HUES64 (cell line): ENCODE results near the gene MIA2.
"Not testable (repeated sequence)": the region's sequence is repeated elsewhere in the genome, so short reads cannot be mapped to it uniquely, and the experiment has no call there.

Experiments used
- H3K27ac ChIP-seq: 2 replicates; pipeline ENCODE4 v1.7.0; 2013; ENCODE audit warnings: low read depth, low read length, inconsistent platforms
- H3K27me3 ChIP-seq: 2 replicates; pipeline ENCODE4 v1.6.1; 2013; ENCODE audit warnings: mild to moderate bottlenecking, low read length; ENCODE audit not compliant: insufficient read depth
- H3K36me3 ChIP-seq: 2 replicates; pipeline ENCODE4 v1.6.1; 2013; ENCODE audit warnings: mild to moderate bottlenecking, low read length; ENCODE audit not compliant: insufficient read depth
- H3K4me1 ChIP-seq: 2 replicates; pipeline ENCODE4 v1.6.1; 2013; ENCODE audit warnings: mild to moderate bottlenecking, low read length, moderate library complexity; ENCODE audit not compliant: insufficient read depth
- H3K4me3 ChIP-seq: 2 replicates; pipeline ENCODE4 v1.5.1; 2013; ENCODE audit warnings: mild to moderate bottlenecking, low read length, moderate library complexity
- H3K9ac ChIP-seq: 2 replicates; pipeline ENCODE4 v1.6.1; 2013; ENCODE audit warnings: mild to moderate bottlenecking, low read depth, low read length
- H3K9me3 ChIP-seq: 2 replicates; pipeline ENCODE4 v1.6.1; 2013; ENCODE audit warnings: low read depth, low read length; ENCODE audit not compliant: insufficient read depth
- WGBS: fragments of 150-250, 120-280 bp; methylation state at CpG from one replicate; pipeline ENCODE4 v1.1.7; 2013; ENCODE audit warnings: missing lambda C conversion rate; 5-methylcytosine and 5-hydroxymethylcytosine counted together

Gene MIA2

DNA sequence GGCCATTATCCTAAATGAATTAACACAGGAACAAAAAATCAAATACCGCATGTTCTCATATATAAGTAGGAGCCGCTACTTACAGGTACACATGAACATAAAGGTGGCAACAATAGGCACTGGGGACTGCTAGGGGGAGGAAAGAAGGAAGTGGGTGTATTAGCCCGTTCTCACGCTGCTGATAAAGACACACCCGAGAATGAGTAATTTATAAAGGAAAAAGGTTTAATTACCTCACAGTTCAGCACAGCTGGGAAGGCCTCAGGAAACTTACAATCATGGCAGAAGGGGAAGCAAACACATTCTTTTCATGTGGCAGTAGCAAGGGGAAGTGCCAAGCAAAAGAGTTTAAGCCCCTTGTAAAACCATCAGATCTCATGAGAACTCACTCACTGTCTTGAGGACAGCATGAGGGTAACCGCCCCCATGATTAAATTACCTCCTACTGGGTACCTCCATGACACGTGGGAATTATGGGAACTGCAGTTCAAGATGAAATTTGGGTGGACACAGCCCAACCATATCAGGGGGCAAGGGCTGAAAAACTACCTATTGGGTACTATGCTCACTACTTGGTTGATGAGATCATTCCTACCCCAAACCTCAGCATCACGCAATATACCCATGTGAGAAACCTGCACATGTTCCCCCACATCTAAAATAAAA, 16.4 kb upstream of the MIA2 start:
- Histone ChIP-seq H3K36me3 (no peaks in the 10 kb centered on the region), H3K4me3 (no peak overlapping the region), H3K4me1 (no peaks in the 10 kb centered on the region), H3K27ac (no peak overlapping the region), H3K27me3 (no peaks in the 10 kb centered on the region), H3K9me3 (no peaks in the 10 kb centered on the region), H3K9ac (no peak overlapping the region)
- WGBS = 87% methylated on average over 8 of the region's 8 CpGs

DNA sequence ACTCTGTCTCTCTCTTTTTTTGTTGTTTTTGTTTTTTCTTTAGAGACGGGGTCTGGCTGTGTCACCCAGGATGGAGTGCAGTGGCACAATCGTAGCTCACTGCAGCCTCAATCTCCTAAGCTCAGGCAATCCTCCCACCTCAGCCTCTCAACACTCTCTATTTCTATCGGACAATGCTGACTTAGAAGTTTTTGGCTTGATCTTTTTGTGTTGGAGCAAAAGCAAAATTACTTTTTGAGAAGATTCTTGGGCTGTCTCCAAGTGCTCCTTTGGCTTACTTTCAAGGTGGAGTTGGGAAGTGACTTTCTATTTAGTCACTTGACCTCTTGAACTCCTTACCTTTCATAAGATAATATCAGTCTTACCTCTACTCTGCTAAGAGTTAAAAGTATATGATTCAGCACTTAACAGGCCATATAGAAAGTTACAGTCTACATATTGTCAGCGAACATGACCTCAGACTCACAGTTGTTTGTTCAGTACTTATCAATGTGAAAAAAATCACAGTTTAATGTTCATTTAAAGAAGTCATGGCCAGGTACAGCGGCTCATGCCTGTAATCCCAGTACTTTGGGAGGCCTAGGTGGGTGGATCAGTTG, 15.4 kb upstream of the MIA2 start:
- Histone ChIP-seq H3K9ac (no peak overlapping the region), H3K27ac (no peak overlapping the region), H3K27me3 (no peaks in the 10 kb centered on the region), H3K4me3 (no peak overlapping the region), H3K9me3 (no peaks in the 10 kb centered on the region), H3K36me3 (no peaks in the 10 kb centered on the region), H3K4me1 (no peaks in the 10 kb centered on the region)
- 74% methylated on average over 5 of the region's 5 CpGs for WGBS

DNA sequence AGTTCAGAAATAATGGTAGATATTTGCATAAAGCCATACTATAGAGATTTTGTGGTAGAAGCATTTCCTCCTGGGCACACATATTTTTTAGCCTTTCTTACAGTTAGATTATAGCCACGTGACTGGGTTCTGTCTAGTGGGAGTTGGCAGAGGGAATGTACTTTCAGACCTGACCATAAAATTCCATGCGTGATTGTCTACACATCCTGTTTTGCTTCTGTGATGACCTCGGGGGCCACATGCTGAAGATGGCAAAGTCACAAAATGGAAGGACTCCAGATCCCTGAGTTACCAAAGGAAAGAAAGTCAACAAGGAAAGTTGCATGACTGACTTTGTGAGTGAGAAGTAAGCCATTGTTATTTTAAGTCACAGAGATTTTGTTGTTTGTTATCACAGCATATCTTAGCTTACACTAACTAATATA, 14.6 kb upstream of the MIA2 start:
- Histone ChIP-seq H3K9me3 (no peaks in the 10 kb centered on the region), H3K4me3 (no peak overlapping the region), H3K27ac (no peak overlapping the region), H3K36me3 (no peaks in the 10 kb centered on the region), H3K4me1 (no peaks in the 10 kb centered on the region), H3K27me3 (no peaks in the 10 kb centered on the region), H3K9ac (no peak overlapping the region)
- 97% methylated on average over 3 of the region's 3 CpGs for WGBS

DNA sequence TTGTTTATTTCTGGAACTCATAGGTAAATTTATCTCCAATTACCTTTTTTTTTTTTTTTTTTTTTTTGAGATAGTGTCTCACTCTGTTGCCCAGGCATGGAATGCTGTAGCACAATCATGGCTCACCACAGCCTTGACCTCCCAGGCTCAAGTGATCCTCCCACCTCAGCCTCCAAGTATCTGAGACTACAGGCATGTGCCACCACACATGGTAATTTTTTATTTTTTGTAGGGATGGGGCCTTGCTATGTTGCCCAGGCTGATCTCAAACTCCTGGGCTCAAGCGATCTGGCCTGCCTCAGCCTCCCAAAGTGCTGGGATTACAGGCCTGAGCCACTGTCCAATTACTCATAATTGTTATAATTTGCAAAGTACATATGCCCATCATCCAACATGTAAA, 13.2 kb upstream of the MIA2 start:
- H3K27me3 ChIP-seq, H3K27ac ChIP-seq, H3K9ac ChIP-seq, H3K9me3 ChIP-seq, H3K4me3 ChIP-seq, H3K4me1 ChIP-seq, H3K36me3 ChIP-seq: not testable (repeated sequence)
- WGBS = 95% methylated on average over 1 of the region's 1 CpG

DNA sequence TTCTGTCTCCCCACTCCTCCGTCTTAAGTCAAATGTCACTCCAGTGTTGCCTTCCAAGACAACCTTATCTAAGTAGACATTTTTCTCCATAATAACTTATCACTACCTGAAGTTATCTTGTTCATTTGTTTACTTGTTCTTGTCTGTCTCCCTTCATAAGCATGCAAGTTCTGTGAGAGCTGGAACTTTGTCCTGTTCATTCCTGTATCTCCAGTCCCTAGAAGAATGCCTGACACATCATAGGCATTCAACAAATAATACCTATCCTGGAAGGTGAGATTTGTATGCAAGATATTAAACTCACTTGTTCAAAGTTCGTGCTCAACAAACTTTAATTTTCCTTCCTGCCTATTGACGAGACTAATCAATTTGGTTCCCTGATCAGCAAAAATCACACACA, 5.7 kb upstream of the MIA2 start:
- Histone ChIP-seq H3K27ac (no peak overlapping the region), H3K36me3 (no peaks in the 10 kb centered on the region), H3K9ac (no peak overlapping the region), H3K4me1 (no peaks in the 10 kb centered on the region), H3K4me3 (no peak overlapping the region), H3K9me3 (no peaks in the 10 kb centered on the region), H3K27me3 (no peaks in the 10 kb centered on the region)
- WGBS = 94% methylated on average over 3 of the region's 3 CpGs

DNA sequence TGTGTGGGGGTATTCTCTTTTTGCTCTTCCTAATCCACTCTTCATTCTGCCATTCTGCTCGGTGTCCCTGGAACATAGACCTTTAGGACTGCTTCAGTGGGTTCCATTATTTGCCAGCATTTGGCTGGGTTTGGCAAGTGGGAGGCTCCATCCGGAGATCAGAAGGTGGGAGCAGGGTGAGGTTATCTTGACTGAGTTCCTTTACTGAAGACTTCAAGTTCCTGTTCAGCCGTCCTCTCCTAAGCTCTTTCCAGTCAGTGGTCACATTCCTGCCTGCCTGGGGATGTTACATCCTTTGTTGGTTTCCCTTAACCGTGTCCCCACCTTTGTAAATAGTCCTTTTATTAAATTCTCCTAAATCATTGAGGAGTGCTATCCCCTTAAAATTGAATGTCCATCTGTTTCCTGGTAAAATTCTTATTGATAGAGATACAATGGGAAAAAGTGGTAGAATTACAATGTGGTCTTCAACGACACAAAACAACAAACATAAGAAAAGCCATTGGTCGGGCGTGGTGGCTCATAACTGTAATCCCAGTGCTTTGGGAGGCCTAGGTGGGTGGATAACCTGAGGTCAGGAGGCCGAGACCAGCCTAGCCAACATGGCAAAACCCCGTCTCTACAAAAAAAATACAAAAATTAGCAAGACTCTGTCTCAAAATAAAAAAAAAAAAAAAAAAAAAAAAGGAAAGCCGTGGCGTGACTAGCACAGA, 5.0 kb upstream of the MIA2 start:
- Histone ChIP-seq H3K27me3 (no peaks in the 10 kb centered on the region), H3K4me3 (no peak overlapping the region), H3K9me3 (no peaks in the 10 kb centered on the region), H3K27ac (no peak overlapping the region), H3K4me1 (no peaks in the 10 kb centered on the region), H3K36me3 (no peaks in the 10 kb centered on the region), H3K9ac (no peak overlapping the region)
- 93% methylated on average over 9 of the region's 11 CpGs for WGBS

DNA sequence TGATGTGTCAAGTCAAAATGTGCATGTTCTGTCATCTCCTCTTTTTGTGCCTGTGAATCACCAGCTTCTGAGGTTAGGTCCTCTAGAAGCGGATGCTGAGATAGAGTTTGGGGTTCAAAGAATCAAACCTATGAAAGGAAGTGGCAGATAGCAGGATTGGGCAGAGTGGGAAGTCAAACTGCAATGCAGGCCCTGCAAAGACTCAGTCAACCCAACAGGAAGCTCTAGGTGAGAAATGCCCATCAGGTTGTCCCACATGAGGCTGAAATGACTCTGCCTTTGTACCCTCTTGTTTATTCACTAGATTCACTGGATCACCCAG, 4.5 kb upstream of the MIA2 start:
- Histone ChIP-seq H3K36me3 (no peaks in the 10 kb centered on the region), H3K4me1 (no peaks in the 10 kb centered on the region), H3K4me3 (no peak overlapping the region), H3K9me3 (no peaks in the 10 kb centered on the region), H3K9ac (no peak overlapping the region), H3K27ac (no peak overlapping the region), H3K27me3 (no peaks in the 10 kb centered on the region)
- WGBS = 93% methylated on average over 1 of the region's 1 CpG

DNA sequence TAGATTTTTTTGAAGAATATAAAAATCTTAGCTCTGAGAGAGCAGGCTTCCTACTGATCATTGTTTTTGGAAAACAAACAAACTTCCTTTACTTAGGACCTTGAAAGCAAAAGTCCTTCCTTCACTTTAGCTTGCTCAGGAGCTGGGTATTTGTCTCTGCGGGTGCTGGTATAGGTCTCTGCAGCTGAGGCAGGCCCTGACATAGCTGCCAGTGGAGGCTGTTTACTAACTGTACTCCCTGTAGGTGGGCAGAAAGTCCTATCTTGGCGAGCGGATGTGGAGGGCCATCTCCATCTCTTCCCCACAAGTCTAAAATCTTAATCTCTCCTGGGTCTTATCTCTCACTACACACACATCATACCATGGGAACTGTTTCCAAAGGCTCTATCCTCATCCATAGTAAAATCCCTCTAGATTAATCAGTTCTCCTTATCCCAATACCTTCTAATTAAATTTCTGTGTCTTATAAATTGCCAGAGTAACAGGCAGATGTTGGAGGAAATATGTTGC, 4.1 kb upstream of the MIA2 start:
- WGBS = 86% methylated on average over 3 of the region's 3 CpGs
- Histone ChIP-seq H3K27ac (no peak overlapping the region), H3K4me3 (no peak overlapping the region), H3K36me3 (no peaks in the 10 kb centered on the region), H3K27me3 (no peaks in the 10 kb centered on the region), H3K9ac (no peak overlapping the region), H3K9me3 (no peaks in the 10 kb centered on the region), H3K4me1 (no peaks in the 10 kb centered on the region)

DNA sequence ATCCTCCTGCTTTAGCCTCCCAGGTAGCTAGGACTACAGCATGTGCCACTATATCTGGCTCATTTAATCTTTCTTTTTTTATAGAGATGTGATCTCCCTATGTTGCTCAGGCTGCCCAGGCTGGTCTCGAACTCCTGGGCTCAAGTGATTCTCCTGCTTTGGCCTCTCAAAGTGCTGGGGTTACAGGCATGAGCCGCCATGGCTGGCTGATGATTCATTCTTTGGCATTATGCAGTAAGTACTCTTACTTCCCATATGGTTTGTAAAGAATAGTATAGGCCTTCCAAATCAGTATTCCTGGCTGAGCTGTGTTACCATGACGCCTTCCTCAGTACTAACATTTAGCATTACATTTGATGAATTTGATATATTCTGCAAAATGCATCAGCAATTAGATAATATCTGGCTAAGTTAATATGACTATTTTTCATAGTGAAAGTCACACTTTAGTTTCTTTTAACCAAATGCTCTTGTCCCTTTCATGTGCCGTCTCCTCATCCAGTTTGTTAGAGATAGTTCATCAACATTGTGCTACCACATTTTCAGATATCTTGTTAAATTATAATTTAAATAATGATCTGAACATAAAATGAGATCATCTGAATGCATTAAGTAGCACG, 3.2 kb upstream of the MIA2 start:
- H3K36me3 ChIP-seq = no peaks in the 10 kb centered on the region
- H3K4me3 ChIP-seq = no peak overlapping the region
- no peaks in the 10 kb centered on the region for H3K4me1 ChIP-seq
- 93% methylated on average over 4 of the region's 5 CpGs for WGBS
- no peaks in the 10 kb centered on the region for H3K9me3 ChIP-seq
- H3K27me3 ChIP-seq = no peaks in the 10 kb centered on the region
- H3K27ac ChIP-seq = no peak overlapping the region
- H3K9ac ChIP-seq = no peak overlapping the region

DNA sequence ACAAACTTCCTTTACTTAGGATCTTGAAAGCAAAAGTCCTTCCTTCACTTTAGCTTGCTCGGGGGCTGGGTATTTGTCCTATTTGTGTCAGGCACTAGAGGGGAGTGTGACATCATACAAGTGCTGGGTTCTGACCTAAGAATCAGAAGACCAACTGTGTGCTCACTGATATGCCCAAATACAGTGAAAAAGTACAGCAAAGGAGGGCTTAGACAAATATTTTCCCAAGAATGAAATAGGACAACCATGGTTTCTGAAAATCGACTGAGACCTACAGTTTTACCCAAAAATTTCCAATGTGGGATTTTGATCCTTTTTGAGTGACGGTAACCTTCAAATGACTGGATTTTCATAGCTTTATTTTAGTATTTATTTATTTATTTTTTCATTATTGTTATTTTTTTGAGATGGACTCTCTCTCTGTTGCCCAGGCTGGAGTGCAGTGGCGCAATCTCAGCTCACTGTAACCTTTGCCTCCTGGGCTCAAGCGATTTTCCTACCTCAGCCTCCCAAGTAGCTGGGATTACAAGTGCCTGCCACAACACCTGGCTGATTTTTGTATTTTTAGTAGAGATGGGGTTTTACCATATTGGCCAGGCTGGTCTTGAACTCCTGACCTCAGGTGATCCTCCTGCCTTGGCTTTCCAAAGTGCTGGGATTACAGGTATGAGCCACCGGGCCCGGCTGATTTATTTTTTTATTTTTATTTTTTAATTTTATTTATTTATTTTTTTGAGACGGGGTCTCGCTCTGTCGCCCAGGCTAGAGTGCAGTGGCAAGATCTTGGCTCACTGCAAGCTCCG, 1.8 kb upstream of the MIA2 start:
- not testable (repeated sequence) for H3K27ac ChIP-seq, H3K4me1 ChIP-seq, H3K36me3 ChIP-seq, H3K4me3 ChIP-seq, H3K27me3 ChIP-seq, H3K9ac ChIP-seq, H3K9me3 ChIP-seq
- WGBS = 94% methylated on average over 9 of the region's 11 CpGs
